Testis (tissue), 3 donors: ENCODE measurements around the gene ST8SIA1. TPM values are rescaled to one million over a fixed set of nuclear protein-coding genes. Genes with fewer than 3 reads are reported as not detected.

ENCODE experiments used
- DNase-seq: peaks from one replicate; pipeline ENCODE4 v3.0.0-alpha.2; 2019
- H3K27ac ChIP-seq, 2 donors: fragments of 200-600 bp; sonication (generic); one replicate each; pipeline ENCODE4 v1.5.1; 2019
- H3K27me3 ChIP-seq: fragments of 200-600 bp; sonication (generic); one replicate; pipeline ENCODE4 v1.5.1; 2019
- H3K36me3 ChIP-seq: fragments of 200-600 bp; sonication (generic); one replicate; pipeline ENCODE4 v1.5.1; 2017; ENCODE audit warnings: low read depth; ENCODE audit errors: missing control alignments
- H3K4me1 ChIP-seq: fragments of 200-600 bp; sonication (generic); one replicate; pipeline ENCODE4 v1.5.1; 2019
- H3K4me3 ChIP-seq, 2 donors: fragments of 200-600 bp; sonication (generic); one replicate each; pipeline ENCODE4 v1.5.1; 2017 to 2019
- H3K9me3 ChIP-seq: fragments of 200-600 bp; sonication (generic); one replicate; pipeline ENCODE4 v1.5.1; 2017
- POLR2A ChIP-seq: fragments of 450-650 bp; IDR thresholded peaks from one replicate; pipeline ENCODE4 v1.6.1; 2017; ENCODE audit warnings: antibody characterized with exemption, mild to moderate bottlenecking, moderate library complexity
- WGBS, 2 donors: methylation state at CpG; one replicate each; pipeline ENCODE4 v1.1.5; 2018; 5-methylcytosine and 5-hydroxymethylcytosine counted together
- intact Hi-C: fragments of 100-400 bp; cut with DNase I; formaldehyde crosslinking; loops from one replicate; pipeline ENCODE4 v1.15.1; 2023; ENCODE audit warnings: low total_unique reads
- polyA plus RNA-seq: library from polyadenylated mRNA; stranded (reverse); fragments of 350-450 nt; fragmentation: Illumina TruSeq; extraction: RNeasy Lipid Tissue Mini Kit (QIAGEN cat#74804); gene quantifications from one replicate; pipeline ENCODE4 v1.2.3, GENCODE V29; 2014; ENCODE audit warnings: low read depth, low replicate concordance; ENCODE audit not compliant: insufficient read depth
- total RNA-seq, 2 donors: library from RNA; depleted of rRNA; stranded (reverse); fragments of >200 nt; gene quantifications; one replicate each; pipeline ENCODE4 v1.2.3, GENCODE V29; 2016
- TF ChIP-seq, protein P1 (sequence below), 3 experiments: fragments of 450-650 bp in 2 of 3; fragments of 200-600 bp in 1 of 3; sonication (generic) in 1 of 3; IDR thresholded peaks; one replicate each; pipeline ENCODE4 v1.5.1; 2016 to 2019; ENCODE audit warnings: antibody characterized with exemption in 3 of 3, mild to moderate bottlenecking in 2 of 3, moderate library complexity in 1 of 3

The ST8SIA1 gene
- total and polyA plus RNA-seq, 3 donors from 2014 or later = 6.5 to 13.6 (median 12.0) TPM

DNA sequence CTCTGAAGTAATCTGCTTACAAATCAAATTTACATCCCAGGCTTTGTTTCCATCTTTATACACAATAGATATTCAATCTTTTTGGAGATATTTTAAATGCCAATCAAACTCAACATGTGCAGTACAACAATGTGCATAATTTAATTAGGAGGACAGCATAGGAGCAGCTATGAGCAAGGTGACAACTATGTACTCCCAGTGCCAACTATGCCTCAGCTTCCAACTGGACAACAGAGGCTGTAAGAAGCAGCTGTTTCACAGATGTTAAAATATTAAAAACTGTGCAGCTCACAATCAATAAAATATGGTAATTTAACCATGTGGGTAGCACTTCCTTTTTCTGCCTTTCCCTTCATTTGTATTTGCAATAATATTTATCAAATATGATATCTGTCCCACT lies 99.9 kb downstream of the ST8SIA1 start:
- Histone ChIP-seq H3K36me3 (no peaks in the 10 kb centered on the region), H3K9me3 (no peaks in the 10 kb centered on the region), H3K27ac (no peak overlapping the region), H3K4me3 (no peak overlapping the region), H3K4me1 (no peaks in the 10 kb centered on the region), H3K27me3 (no peaks in the 10 kb centered on the region)
- DNase-seq = no peak
- TF ChIP-seq, protein P1, sequence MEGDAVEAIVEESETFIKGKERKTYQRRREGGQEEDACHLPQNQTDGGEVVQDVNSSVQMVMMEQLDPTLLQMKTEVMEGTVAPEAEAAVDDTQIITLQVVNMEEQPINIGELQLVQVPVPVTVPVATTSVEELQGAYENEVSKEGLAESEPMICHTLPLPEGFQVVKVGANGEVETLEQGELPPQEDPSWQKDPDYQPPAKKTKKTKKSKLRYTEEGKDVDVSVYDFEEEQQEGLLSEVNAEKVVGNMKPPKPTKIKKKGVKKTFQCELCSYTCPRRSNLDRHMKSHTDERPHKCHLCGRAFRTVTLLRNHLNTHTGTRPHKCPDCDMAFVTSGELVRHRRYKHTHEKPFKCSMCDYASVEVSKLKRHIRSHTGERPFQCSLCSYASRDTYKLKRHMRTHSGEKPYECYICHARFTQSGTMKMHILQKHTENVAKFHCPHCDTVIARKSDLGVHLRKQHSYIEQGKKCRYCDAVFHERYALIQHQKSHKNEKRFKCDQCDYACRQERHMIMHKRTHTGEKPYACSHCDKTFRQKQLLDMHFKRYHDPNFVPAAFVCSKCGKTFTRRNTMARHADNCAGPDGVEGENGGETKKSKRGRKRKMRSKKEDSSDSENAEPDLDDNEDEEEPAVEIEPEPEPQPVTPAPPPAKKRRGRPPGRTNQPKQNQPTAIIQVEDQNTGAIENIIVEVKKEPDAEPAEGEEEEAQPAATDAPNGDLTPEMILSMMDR (IDR thresholded peaks at IDR 0.05) = no peak
- TF ChIP-seq POLR2A = no peak
- intact Hi-C loops = no loop called here

DNA sequence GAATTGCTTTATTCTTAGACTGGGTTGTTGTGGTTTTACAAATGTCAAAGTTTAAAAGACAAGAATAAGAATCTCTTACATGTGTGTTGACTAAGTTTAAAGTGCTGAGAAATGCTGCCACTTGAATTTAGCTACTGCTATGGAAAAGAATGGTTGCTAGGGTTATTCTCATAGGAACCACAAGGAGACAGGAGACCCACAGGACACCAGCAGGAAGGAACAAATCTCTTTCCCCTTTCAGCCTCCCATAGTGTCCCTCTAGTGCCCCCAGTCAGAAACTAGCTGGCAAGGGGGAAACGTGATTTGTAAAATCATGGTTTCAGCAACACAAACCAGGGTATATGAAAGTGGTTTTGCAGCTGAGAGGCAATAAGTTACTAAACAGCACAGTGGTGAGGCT lies 102.7 kb downstream of the ST8SIA1 start:
- 36 to 45% methylated on average over 1 of the region's 1 CpG for WGBS, 2 donors
- DNase-seq = no peak

DNA sequence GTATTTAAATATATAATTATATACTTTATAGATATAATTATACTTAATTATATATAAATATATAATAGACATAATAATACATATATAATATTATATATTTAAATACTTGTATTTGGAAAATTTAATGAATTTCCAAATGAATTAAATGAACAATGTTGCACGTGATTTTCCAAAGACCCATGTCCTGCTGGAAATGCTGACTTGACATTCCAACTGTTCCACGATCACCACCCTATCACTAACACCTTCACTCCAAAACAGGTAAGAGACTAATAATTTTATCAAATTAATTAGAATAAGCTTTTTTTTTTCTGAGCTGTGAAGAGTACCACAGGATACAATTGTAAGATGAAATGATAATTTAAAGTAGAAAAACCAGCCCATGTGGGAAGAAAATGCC lies 103.4 kb downstream of the ST8SIA1 start:
- no peaks in the 10 kb centered on the region for H3K9me3 ChIP-seq
- WGBS, 2 donors = 86 to 93% methylated on average over 2 of the region's 2 CpGs
- intact Hi-C loops = no loop called here
- DNase-seq = no peak
- no peak overlapping the region for H3K4me3 ChIP-seq
- no peaks in the 10 kb centered on the region for H3K4me1 ChIP-seq
- no peak overlapping the region for H3K27ac ChIP-seq
- TF ChIP-seq POLR2A = no peak
- TF ChIP-seq, protein P1 (IDR thresholded peaks at IDR 0.05) = no peak
- no peaks in the 10 kb centered on the region for H3K27me3 ChIP-seq
- no peaks in the 10 kb centered on the region for H3K36me3 ChIP-seq

More for the DNA sequence above, 102.7 kb downstream of the ST8SIA1 start:
- H3K9me3 ChIP-seq = no peaks in the 10 kb centered on the region
- H3K4me1 ChIP-seq = no peaks in the 10 kb centered on the region
- no peak overlapping the region for H3K27ac ChIP-seq
- no peak overlapping the region for H3K4me3 ChIP-seq
- H3K27me3 ChIP-seq = no peaks in the 10 kb centered on the region
- no peaks in the 10 kb centered on the region for H3K36me3 ChIP-seq
- no peak for TF ChIP-seq POLR2A
- TF ChIP-seq, protein P1 (IDR thresholded peaks at IDR 0.05) = no peak
- intact Hi-C loops = no loop called here

DNA sequence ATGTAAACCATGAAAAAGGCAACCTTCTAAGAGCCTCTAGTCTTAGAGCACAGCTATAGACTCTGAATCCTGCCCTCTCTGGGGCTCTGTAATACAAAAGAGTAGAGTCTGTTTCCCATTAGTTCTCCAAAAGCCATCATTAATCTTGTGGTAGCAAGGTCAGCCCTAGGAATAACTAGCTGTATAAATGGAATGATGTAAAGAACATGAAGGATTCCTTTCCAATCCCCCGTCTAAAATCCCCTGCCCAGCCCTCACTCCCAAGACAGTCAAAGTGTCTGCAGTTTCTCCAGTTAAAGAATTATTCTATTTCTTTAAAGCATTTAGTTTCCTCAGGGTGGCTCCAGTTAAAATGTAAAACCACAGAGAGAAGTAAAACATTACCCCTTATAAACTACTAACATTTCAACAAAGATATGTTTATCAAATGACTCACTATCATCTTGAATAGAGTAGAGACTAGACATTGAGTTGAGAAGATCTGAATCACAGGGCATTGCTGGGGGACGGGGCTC lies 104.2 kb downstream of the ST8SIA1 start:
- H3K36me3 ChIP-seq = no peaks in the 10 kb centered on the region
- no peaks in the 10 kb centered on the region for H3K4me1 ChIP-seq
- 68 to 89% methylated on average over 2 of the region's 2 CpGs for WGBS, 2 donors
- no peak overlapping the region for H3K27ac ChIP-seq
- no peaks in the 10 kb centered on the region for H3K9me3 ChIP-seq
- no peak for DNase-seq
- no peak overlapping the region for H3K4me3 ChIP-seq
- no peak for TF ChIP-seq POLR2A
- intact Hi-C loops = no loop called here
- H3K27me3 ChIP-seq = no peaks in the 10 kb centered on the region

DNA sequence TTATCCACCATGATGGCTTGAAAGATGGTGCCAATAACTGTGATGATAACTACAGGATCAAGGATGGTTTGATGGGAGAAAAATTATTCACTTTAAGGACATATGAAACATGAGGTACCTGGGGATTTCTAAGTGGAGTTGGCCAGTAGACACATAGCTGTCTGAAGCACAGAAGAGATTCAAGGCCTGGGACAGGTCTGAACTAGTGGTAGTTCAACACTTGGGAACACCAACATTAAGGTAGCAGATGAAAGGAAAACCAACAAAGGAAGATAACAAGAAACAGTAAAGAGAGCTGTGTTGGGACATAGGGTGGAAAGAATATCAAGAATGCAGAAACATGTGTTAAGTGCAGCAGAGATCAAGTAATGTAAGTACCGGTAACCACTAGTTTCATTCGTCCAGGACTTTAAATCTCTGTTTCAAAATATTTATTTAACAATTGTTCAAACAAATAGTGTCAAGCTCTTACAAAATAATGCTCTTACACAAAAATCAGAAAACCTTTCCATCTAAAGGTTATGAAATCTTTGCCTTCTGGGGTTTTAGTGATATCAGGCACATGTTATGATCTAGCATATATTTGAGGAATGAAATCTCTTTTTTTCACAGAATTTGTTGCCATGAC lies 104.7 kb downstream of the ST8SIA1 start:
- DNase-seq = no peak
- no peak overlapping the region for H3K27ac ChIP-seq
- no peak overlapping the region for H3K4me3 ChIP-seq
- no peaks in the 10 kb centered on the region for H3K27me3 ChIP-seq
- intact Hi-C loops = no loop called here
- no peaks in the 10 kb centered on the region for H3K36me3 ChIP-seq
- H3K4me1 ChIP-seq = no peaks in the 10 kb centered on the region
- no peaks in the 10 kb centered on the region for H3K9me3 ChIP-seq
- TF ChIP-seq, protein P1 (IDR thresholded peaks at IDR 0.05) = no peak
- no peak for TF ChIP-seq POLR2A
- 79 to 85% methylated on average over 2 of the region's 2 CpGs for WGBS, 2 donors
